Measurements from ENCODE around the gene MYF6.

MYF6 gene

GRCh38 chr12:80707830-80708258 is 410 bp downstream of the MYF6 start:
- DNase-seq (ENCODE audit: low read depth, low spot score): no peak

GRCh38 chr12:80708259-80708974 is 983 bp downstream of the MYF6 start:
- no peak for DNase-seq (ENCODE audit: low read depth, low spot score)

GRCh38 chr12:80708975-80709328 is 1.5 kb downstream of the MYF6 start:
- no peak for DNase-seq (ENCODE audit: low read depth, low spot score)

- DNase-seq (ENCODE audit: low read depth, low spot score): no peak
Measured at GRCh38 chr12:80709811-80710726, 2.6 kb downstream of the MYF6 start.

GRCh38 chr12:80710727-80711449 is 3.5 kb downstream of the MYF6 start:
- no peak for DNase-seq (ENCODE audit: low read depth, low spot score)

- DNase-seq (ENCODE audit: low read depth, low spot score): no peak
Measured at GRCh38 chr12:80711866-80712265, 4.4 kb downstream of the MYF6 start.

GRCh38 chr12:80712866-80713265 is 5.4 kb downstream of the MYF6 start:
- DNase-seq (ENCODE audit: low read depth, low spot score): no peak

GRCh38 chr12:80713419-80713818 is 6.0 kb downstream of the MYF6 start:
- no peak for DNase-seq (ENCODE audit: low read depth, low spot score)

GRCh38 chr12:80714055-80714454 is 6.6 kb downstream of the MYF6 start:
- DNase-seq (ENCODE audit: low read depth, low spot score): no peak

- no peak for DNase-seq (ENCODE audit: low read depth, low spot score)
Measured at GRCh38 chr12:80714846-80715245, 7.4 kb downstream of the MYF6 start.

GRCh38 chr12:80715713-80716249 is 8.3 kb downstream of the MYF6 start:
- DNase-seq (ENCODE audit: low read depth, low spot score): no peak

GRCh38 chr12:80716696-80717469 is 9.4 kb downstream of the MYF6 start, which contains the start of gene MYF5:
TSS of gene MYF5 (plus strand) at chr12:80716912. CDS start at chr12:80717064, 152 bp downstream.
- DNase-seq (ENCODE audit: low read depth, low spot score): no peak

- no peak for DNase-seq (ENCODE audit: low read depth, low spot score)
Measured at GRCh38 chr12:80717856-80718255, 10.4 kb downstream of the MYF6 start.

- no peak for DNase-seq (ENCODE audit: low read depth, low spot score)
Measured at GRCh38 chr12:80720516-80720915, 13.1 kb downstream of the MYF6 start.

- DNase-seq (ENCODE audit: low read depth, low spot score): no peak
Measured at GRCh38 chr12:80721326-80721725, 13.9 kb downstream of the MYF6 start.

- DNase-seq (ENCODE audit: low read depth, low spot score): no peak
Measured at GRCh38 chr12:80745851-80746505, 38.5 kb downstream of the MYF6 start.

- no peak for DNase-seq (ENCODE audit: low read depth, low spot score)
Measured at GRCh38 chr12:80747800-80748199, 40.4 kb downstream of the MYF6 start.

- DNase-seq (ENCODE audit: low read depth, low spot score): no peak
Measured at GRCh38 chr12:80749456-80749855, 42.0 kb downstream of the MYF6 start.

- DNase-seq (ENCODE audit: low read depth, low spot score): no peak
Measured at GRCh38 chr12:80752464-80752863, 45.0 kb downstream of the MYF6 start.

GRCh38 chr12:80754274-80754673 is 46.8 kb downstream of the MYF6 start:
- DNase-seq (ENCODE audit: low read depth, low spot score): no peak

- DNase-seq (ENCODE audit: low read depth, low spot score): no peak
Measured at GRCh38 chr12:80756875-80757274, 49.4 kb downstream of the MYF6 start.

All from activated naive CD8-positive, alpha-beta T cell treated with anti-CD3 and anti-CD28 coated beads, Interleukin-2, amount 50 U/mL, for 16 hours (primary cell).